Loucy (cell line): ENCODE measurements around the gene COL5A1.
A peak's percentile ranks its signal among the peaks of the same experiment; 100 is the strongest.

Experiments used
- H2AFZ ChIP-seq: fragments of 200-600 bp; sonication (generic); 2 replicates; pipeline ENCODE4 v1.6.0; 2016; ENCODE audit warnings: antibody characterized with exemption, mild to moderate bottlenecking, low read length, moderate library complexity
- H3F3A ChIP-seq: fragments of 200-600 bp; 2 replicates; pipeline ENCODE4 v1.6.0; 2016; ENCODE audit warnings: antibody characterized with exemption, low read depth, mild to moderate bottlenecking
- H3K27me3 ChIP-seq: fragments of 200-600 bp; sonication (generic); 2 replicates; pipeline ENCODE4 v1.6.1; 2014; ENCODE audit warnings: low read length, mild to moderate bottlenecking; ENCODE audit not compliant: insufficient read depth, poor library complexity, severe bottlenecking
- H3K36me3 ChIP-seq: fragments of 200-600 bp; sonication (generic); 2 replicates; pipeline ENCODE4 v1.6.1; 2016; ENCODE audit warnings: low read length; ENCODE audit not compliant: insufficient read depth
- H3K4me1 ChIP-seq: fragments of 200-600 bp; sonication (generic); 2 replicates; pipeline ENCODE4 v1.5.1; 2014; ENCODE audit warnings: low read length, mild to moderate bottlenecking; ENCODE audit not compliant: insufficient read depth, poor library complexity, severe bottlenecking
- H3K4me2 ChIP-seq: fragments of 200-600 bp; sonication (generic); 2 replicates; pipeline ENCODE4 v1.6.0; 2014; ENCODE audit warnings: antibody characterized with exemption, low read length, low read depth, mild to moderate bottlenecking; ENCODE audit not compliant: poor library complexity, severe bottlenecking
- H3K4me3 ChIP-seq: fragments of 200-600 bp; sonication (generic); 2 replicates; pipeline ENCODE4 v1.5.1; 2014; ENCODE audit warnings: low read length, mild to moderate bottlenecking, mixed read lengths; ENCODE audit not compliant: poor library complexity, severe bottlenecking
- H3K79me2 ChIP-seq: fragments of 200-600 bp; sonication (generic); 2 replicates; pipeline ENCODE4 v1.6.1; 2014; ENCODE audit warnings: low read length; ENCODE audit not compliant: insufficient read depth
- H3K9ac ChIP-seq: fragments of 200-600 bp; sonication (generic); 2 replicates; pipeline ENCODE4 v1.6.0; 2014; ENCODE audit warnings: mild to moderate bottlenecking, low read depth, low read length, moderate library complexity; ENCODE audit not compliant: poor library complexity, severe bottlenecking
- H3K9me2 ChIP-seq: fragments of 200-600 bp; sonication (generic); replicated peaks from 2 replicates; pipeline ENCODE4 v1.6.1; 2016; ENCODE audit warnings: low read depth, low read length, mixed read lengths
- H3K9me3 ChIP-seq: fragments of 200-600 bp; sonication (generic); 2 replicates; pipeline ENCODE4 v1.6.1; 2014; ENCODE audit warnings: mild to moderate bottlenecking, antibody characterized with exemption, low read length, low read depth; ENCODE audit not compliant: insufficient read depth
- H4K20me1 ChIP-seq: fragments of 200-600 bp; sonication (generic); 2 replicates; pipeline ENCODE4 v1.6.0; 2014; ENCODE audit warnings: antibody characterized with exemption, low read length, mild to moderate bottlenecking; ENCODE audit not compliant: insufficient read depth, poor library complexity, severe bottlenecking
- EZH2phosphoT487 ChIP-seq: fragments of 200-600 bp; IDR thresholded peaks from 2 replicates; pipeline ENCODE4 v1.6.1; 2018; ENCODE audit warnings: antibody characterized with exemption, mild to moderate bottlenecking, moderate library complexity, borderline replicate concordance
- TF ChIP-seq, protein P1 (sequence below): fragments of 200-600 bp; sonication (generic); conservative IDR thresholded peaks from 2 replicates; pipeline ENCODE4 v1.5.1; 2014; ENCODE audit warnings: mild to moderate bottlenecking, antibody characterized with exemption, low read length

COL5A1 gene

DNA sequence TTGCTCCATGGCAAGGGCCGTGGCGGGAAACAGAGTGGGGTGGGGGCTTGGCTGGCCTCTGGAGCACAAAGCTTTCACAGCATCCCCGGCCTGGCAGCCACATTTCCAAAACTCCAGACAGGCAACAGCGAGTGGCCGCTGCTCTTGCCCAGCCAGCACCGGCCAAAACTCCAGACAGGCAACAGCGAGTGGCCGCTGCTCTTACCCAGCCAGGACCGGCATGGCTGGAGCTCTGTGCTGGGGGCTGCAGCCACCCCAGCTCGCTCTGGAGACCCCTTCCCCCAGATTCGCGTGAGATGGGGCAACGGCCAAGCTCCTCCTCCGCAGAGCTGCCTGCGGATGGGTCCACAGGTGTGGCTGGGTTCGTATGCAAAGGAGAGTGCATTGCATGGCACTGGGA, 98.5 kb downstream of the COL5A1 start:
- no peak overlapping the region for H2AFZ ChIP-seq
- H3K79me2 ChIP-seq: no peaks in the 10 kb centered on the region
- H3K9me3 ChIP-seq: no peaks in the 10 kb centered on the region
- H3K36me3 ChIP-seq: no peaks in the 10 kb centered on the region; the same call in 1 of the 2 replicates
- no peak overlapping the region for H3K4me2 ChIP-seq
- H3K9me2 ChIP-seq: no peaks in the 10 kb centered on the region
- H3K4me3 ChIP-seq: no peak overlapping the region
- no peaks in the 10 kb centered on the region for H3F3A ChIP-seq
- TF ChIP-seq, protein P1, sequence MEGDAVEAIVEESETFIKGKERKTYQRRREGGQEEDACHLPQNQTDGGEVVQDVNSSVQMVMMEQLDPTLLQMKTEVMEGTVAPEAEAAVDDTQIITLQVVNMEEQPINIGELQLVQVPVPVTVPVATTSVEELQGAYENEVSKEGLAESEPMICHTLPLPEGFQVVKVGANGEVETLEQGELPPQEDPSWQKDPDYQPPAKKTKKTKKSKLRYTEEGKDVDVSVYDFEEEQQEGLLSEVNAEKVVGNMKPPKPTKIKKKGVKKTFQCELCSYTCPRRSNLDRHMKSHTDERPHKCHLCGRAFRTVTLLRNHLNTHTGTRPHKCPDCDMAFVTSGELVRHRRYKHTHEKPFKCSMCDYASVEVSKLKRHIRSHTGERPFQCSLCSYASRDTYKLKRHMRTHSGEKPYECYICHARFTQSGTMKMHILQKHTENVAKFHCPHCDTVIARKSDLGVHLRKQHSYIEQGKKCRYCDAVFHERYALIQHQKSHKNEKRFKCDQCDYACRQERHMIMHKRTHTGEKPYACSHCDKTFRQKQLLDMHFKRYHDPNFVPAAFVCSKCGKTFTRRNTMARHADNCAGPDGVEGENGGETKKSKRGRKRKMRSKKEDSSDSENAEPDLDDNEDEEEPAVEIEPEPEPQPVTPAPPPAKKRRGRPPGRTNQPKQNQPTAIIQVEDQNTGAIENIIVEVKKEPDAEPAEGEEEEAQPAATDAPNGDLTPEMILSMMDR: no peak
- no peak for TF ChIP-seq EZH2phosphoT487
- H3K4me1 ChIP-seq: no peaks in the 10 kb centered on the region
- H3K27me3 ChIP-seq: no peaks in the 10 kb centered on the region
- no peak overlapping the region for H3K9ac ChIP-seq
- no peaks in the 10 kb centered on the region for H4K20me1 ChIP-seq

DNA sequence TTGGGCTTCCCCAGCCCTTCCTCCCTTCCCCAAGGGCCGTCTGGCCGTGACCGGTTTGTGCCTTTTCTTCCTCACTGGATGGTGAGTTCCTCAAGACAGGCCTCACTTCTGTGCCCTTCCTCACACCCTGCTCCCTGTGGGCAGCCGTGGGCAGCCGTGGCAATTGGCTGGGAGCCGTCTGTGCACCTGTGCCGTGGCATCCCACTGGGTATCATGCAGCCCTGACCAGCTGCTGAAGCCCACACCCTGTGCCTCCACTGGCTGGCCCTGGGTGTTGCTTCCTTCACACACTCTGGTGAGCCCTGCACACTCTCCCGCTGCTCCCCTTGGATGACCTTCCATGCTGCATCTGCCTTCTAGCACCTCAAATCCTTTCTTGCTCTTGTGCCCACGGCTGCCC, 100.2 kb downstream of the COL5A1 start:
- H3K36me3 ChIP-seq: no peaks in the 10 kb centered on the region; the same call in 1 of the 2 replicates
- TF ChIP-seq, protein P1: no peak
- TF ChIP-seq EZH2phosphoT487: no peak
- H4K20me1 ChIP-seq: no peaks in the 10 kb centered on the region
- H3K9me3 ChIP-seq: no peaks in the 10 kb centered on the region
- no peak overlapping the region for H2AFZ ChIP-seq
- H3K79me2 ChIP-seq: no peaks in the 10 kb centered on the region
- H3K9me2 ChIP-seq: no peaks in the 10 kb centered on the region
- no peak overlapping the region for H3K9ac ChIP-seq
- H3F3A ChIP-seq: no peaks in the 10 kb centered on the region
- H3K4me1 ChIP-seq: no peaks in the 10 kb centered on the region
- H3K4me2 ChIP-seq: no peak overlapping the region
- H3K27me3 ChIP-seq: no peaks in the 10 kb centered on the region
- no peak overlapping the region for H3K4me3 ChIP-seq

DNA sequence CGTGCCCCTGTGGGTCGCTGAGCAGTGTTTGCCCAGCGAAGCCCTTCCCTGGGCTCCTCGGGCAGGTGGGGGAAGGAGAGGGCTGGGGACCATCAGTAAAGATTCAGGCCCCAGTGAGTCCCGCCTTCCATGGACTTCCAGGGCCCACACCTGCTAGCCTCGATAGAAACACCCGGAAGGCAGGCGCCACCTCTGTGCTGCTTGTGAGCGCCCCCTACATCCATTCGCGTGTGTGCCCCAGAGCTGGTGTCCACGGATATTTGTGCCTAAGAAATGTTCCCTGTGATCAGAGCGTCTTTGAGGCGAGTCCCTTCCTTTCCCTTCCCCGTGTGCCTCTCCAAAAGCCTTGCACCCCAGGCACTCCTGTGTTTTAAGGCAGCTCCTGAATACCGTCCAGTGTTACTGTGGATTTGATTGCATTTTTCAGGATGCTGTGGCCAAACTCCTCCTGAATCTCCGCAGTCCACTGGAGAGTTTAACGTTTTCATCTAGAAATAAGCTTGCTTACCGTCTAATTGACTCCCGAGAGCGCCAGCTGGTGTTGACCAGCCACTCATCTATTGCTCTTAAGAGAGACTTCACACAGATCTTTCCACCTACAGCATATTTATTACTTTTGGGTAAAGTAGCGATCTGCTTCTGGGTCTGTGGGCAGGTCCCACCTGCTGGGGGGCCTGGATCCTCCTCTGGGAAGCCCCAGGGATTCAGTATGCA, 101.4 kb downstream of the COL5A1 start:
- Histone ChIP-seq H3K9me3 (no peaks in the 10 kb centered on the region), H3K9me2 (no peaks in the 10 kb centered on the region), H3K4me3 (no peak overlapping the region), H3K9ac (no peak overlapping the region), H3K4me2 (no peak overlapping the region), H3F3A (no peaks in the 10 kb centered on the region), H3K36me3 (peaks cover 9% of the 10 kb centered on the region; the same call in 1 of the 2 replicates), H3K4me1 (no peaks in the 10 kb centered on the region), H4K20me1 (no peaks in the 10 kb centered on the region), H3K79me2 (no peaks in the 10 kb centered on the region), H2AFZ (no peak overlapping the region), H3K27me3 (no peaks in the 10 kb centered on the region)
- TF ChIP-seq, protein P1: peak; percentile 27; the same call in 1 of the 2 replicates
- TF ChIP-seq EZH2phosphoT487: no peak
